Right atrium auricular region (tissue), 2 donors: Measurements from ENCODE around the gene CYTL1. TPM values are rescaled to one million over a fixed set of nuclear protein-coding genes. Genes with fewer than 3 reads are reported as not detected.

Experiments
- DNase-seq: peaks from one replicate; pipeline ENCODE4 v3.0.0-alpha.2; 2019; ENCODE audit warnings: low spot score
- H3K27ac ChIP-seq, 2 donors: fragments of 200-600 bp; sonication (generic); 1 replicate in 1 of 2; 2 replicates in 1 of 2; pipeline ENCODE4 v1.5.1; 2016 to 2019
- H3K27me3 ChIP-seq, 2 donors: fragments of 200-600 bp; sonication (generic); one replicate each; pipeline versions ENCODE4 v1.5.1 to v1.6.0; 2017 to 2019
- H3K36me3 ChIP-seq: fragments of 200-600 bp; sonication (generic); one replicate; pipeline ENCODE4 v1.5.1; 2016
- H3K4me1 ChIP-seq, 2 donors: fragments of 200-600 bp; sonication (generic); one replicate each; pipeline versions ENCODE4 v1.5.1 to v1.6.0; 2017 to 2019
- H3K4me3 ChIP-seq, 2 donors: fragments of 200-600 bp; sonication (generic); 1 replicate in 1 of 2; 2 replicates in 1 of 2; pipeline ENCODE4 v1.5.1; 2017 to 2019; ENCODE audit warnings: mild to moderate bottlenecking in 1 of 2, moderate library complexity in 1 of 2
- H3K9me3 ChIP-seq, 2 donors: fragments of 200-600 bp; sonication (generic); one replicate each; pipeline ENCODE4 v1.5.1; 2019
- total RNA-seq, 2 donors: library from RNA; depleted of rRNA; stranded (reverse); fragments of >200 nt; gene quantifications; one replicate each; pipeline ENCODE4 v1.1.0, GENCODE V29; 2016
- TF ChIP-seq, protein P1 (sequence below), 2 donors: fragments of 200-600 bp; sonication (generic); IDR thresholded peaks; one replicate each; pipeline ENCODE4 v1.5.1; 2019; ENCODE audit warnings: antibody characterized with exemption in 2 of 2

CYTL1 gene
- total RNA-seq, 2 donors from 2014 or later: not detected

DNA sequence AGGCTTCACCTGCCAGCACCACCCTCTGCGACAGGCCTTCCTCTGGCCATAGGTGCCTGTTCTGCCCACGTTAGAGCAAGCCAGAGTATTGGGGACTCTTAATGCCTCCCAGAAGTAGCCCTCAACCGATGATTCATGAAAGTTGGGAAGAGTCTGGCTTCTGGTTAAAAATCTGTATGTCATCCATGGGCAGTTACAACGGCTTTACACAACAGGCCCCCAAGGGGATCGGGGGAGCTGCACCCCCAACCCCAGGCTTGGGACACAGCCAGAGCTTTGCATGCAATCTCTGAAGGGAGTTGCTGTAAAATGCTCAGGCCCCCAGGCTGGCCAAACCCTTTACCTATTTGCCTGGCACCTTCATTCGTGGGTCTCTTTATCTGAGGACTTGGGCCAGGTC, 5.4 kb upstream of the CYTL1 start:
- H3K9me3 ChIP-seq: no peaks in the 10 kb centered on the region
- no peak for DNase-seq
- no peaks in the 10 kb centered on the region for H3K4me1 ChIP-seq
- TF ChIP-seq, protein P1, sequence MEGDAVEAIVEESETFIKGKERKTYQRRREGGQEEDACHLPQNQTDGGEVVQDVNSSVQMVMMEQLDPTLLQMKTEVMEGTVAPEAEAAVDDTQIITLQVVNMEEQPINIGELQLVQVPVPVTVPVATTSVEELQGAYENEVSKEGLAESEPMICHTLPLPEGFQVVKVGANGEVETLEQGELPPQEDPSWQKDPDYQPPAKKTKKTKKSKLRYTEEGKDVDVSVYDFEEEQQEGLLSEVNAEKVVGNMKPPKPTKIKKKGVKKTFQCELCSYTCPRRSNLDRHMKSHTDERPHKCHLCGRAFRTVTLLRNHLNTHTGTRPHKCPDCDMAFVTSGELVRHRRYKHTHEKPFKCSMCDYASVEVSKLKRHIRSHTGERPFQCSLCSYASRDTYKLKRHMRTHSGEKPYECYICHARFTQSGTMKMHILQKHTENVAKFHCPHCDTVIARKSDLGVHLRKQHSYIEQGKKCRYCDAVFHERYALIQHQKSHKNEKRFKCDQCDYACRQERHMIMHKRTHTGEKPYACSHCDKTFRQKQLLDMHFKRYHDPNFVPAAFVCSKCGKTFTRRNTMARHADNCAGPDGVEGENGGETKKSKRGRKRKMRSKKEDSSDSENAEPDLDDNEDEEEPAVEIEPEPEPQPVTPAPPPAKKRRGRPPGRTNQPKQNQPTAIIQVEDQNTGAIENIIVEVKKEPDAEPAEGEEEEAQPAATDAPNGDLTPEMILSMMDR (IDR thresholded peaks at IDR 0.05): no peak
- H3K27me3 ChIP-seq: no peaks in the 10 kb centered on the region
- no peak overlapping the region for H3K4me3 ChIP-seq
- H3K36me3 ChIP-seq: no peaks in the 10 kb centered on the region
- no peak overlapping the region for H3K27ac ChIP-seq

DNA sequence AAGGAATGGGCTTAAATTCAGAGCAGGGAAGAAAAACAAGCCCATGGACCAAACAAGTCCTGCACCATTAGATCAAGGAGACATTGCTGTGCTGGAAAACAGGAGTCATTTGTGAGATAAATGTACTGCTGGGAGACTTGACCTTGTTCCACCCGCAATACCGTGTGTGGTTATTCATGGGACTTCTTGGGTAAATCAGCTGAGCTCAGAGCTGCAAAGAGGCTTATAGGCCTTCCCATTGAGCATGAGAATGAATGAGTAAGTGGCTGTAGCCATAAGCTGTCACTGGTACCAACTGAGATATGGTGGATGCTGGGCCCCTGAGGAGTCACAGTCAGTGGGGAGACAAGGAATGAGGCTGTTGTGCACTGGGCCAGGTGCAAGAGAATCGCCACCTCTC, 2.3 kb upstream of the CYTL1 start:
- H3K36me3 ChIP-seq: no peaks in the 10 kb centered on the region
- H3K27ac ChIP-seq: no peak overlapping the region
- DNase-seq: peak; percentile 21
- no peaks in the 10 kb centered on the region for H3K9me3 ChIP-seq
- H3K4me1 ChIP-seq: peaks cover 0 to 6% of the 10 kb centered on the region in 2 donors
- no peak overlapping the region for H3K4me3 ChIP-seq
- no peaks in the 10 kb centered on the region for H3K27me3 ChIP-seq
- TF ChIP-seq, protein P1 (IDR thresholded peaks at IDR 0.05): no peak

DNA sequence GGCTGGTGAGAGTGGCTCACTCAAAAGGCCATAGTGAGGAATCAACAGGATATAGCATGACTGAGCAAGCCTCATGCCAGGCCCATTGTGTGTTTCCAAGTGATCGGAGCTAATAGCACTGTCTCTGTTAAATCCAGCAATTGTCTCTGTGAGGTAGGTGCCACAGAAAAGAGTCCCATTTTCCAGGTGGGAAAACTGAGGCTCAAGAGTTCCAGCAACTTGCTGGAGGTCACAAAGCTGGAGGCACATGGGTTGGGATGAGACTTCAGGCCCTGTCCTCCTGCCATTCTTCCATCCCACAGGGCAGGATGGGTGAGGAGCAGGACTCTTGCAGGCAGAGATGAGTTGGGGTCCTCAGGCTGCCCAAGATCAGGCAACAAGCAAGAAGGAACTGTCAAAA, 1.1 kb upstream of the CYTL1 start:
- no peaks in the 10 kb centered on the region for H3K27me3 ChIP-seq
- H3K36me3 ChIP-seq: no peaks in the 10 kb centered on the region
- H3K4me1 ChIP-seq: peaks cover 0 to 6% of the 10 kb centered on the region in 2 donors
- H3K27ac ChIP-seq: no peak overlapping the region
- H3K4me3 ChIP-seq: no peak overlapping the region
- DNase-seq: peak; percentile 36
- TF ChIP-seq, protein P1 (IDR thresholded peaks at IDR 0.05): no peak
- H3K9me3 ChIP-seq: no peaks in the 10 kb centered on the region

DNA sequence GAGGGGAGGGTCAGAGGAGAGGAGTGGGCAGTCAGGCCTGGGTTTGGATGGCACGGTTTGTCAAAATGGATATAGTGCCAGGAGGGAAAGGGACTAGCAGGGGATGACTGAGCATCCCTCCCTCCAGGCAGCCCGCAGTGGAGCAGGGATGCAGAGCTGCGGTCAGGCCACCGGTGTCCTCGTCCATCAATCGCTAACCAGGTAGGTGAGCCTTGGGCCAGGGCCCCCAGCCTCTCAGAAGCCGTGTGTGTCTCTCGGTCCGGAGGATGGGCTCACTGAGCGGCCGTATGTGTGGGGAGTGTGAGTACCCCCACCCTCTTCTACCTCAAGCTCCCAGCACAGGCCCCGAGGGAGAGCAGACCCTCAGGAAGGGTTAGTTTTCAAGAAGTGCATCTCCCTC, 538 bp upstream of the CYTL1 start:
- Histone ChIP-seq H3K27ac (no peak overlapping the region), H3K4me1 (peaks cover 0 to 6% of the 10 kb centered on the region in 2 donors), H3K27me3 (no peaks in the 10 kb centered on the region), H3K36me3 (no peaks in the 10 kb centered on the region), H3K4me3 (no peak overlapping the region), H3K9me3 (no peaks in the 10 kb centered on the region)
- DNase-seq: peak; percentile 53
- TF ChIP-seq, protein P1 (IDR thresholded peaks at IDR 0.05): no peak

DNA sequence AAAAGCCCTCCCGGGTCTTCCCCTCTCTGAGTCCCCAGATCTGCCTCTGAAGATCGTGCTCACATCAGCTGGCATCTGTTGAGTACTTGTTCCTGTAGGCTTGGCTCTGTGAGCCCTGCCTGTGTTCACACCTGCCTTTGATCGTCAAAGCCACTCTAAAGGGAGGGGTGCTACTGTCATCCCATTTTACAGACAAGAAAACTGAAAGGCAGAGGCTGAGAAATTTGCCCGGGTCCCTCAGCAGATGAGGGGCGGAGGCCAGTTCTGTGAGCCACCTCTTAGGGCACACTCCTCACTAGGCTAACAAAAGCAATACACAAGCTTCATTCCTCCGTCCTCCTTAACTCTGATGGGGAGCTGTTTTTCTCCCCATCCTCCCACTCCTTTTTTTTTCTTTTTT, 655 bp downstream of the CYTL1 start:
- H3K4me3 ChIP-seq: no peak overlapping the region
- peaks cover 0 to 6% of the 10 kb centered on the region in 2 donors for H3K4me1 ChIP-seq
- H3K27ac ChIP-seq: no peak overlapping the region
- no peaks in the 10 kb centered on the region for H3K27me3 ChIP-seq
- TF ChIP-seq, protein P1 (IDR thresholded peaks at IDR 0.05): no peak
- no peaks in the 10 kb centered on the region for H3K36me3 ChIP-seq
- peak; percentile 48 for DNase-seq
- no peaks in the 10 kb centered on the region for H3K9me3 ChIP-seq

DNA sequence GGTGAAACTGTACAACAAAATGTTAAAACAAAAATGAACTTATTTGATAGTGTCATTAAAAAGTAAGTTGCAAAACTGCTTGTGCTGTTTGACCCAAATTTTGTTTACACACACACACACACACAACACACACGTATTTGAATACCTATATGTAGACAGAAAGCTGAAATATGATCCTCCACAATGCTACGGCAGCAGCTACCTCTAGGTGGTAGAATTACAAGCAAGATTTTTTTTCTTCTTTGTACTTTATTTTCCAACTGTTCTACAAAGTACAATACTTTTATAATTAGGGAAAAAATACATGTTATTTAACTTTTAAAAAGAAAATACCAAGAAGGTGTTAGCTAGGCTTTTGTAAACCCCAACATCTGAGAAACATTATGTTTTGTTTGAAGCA, 1.2 kb downstream of the CYTL1 start:
- H3K27ac ChIP-seq: no peak overlapping the region
- no peak overlapping the region for H3K4me3 ChIP-seq
- no peaks in the 10 kb centered on the region for H3K27me3 ChIP-seq
- no peaks in the 10 kb centered on the region for H3K36me3 ChIP-seq
- TF ChIP-seq, protein P1 (IDR thresholded peaks at IDR 0.05): no peak
- H3K9me3 ChIP-seq: no peaks in the 10 kb centered on the region
- no peak for DNase-seq
- peaks cover 0 to 6% of the 10 kb centered on the region in 2 donors for H3K4me1 ChIP-seq
